DMS53 (cell line): ENCODE measurements around the gene C1QTNF12.
"Not testable (repeated sequence)": the region's sequence is repeated elsewhere in the genome, so short reads cannot be mapped to it uniquely, and the experiment has no call there.

ENCODE experiments used
- DNase-seq: peaks from one replicate; lab custom pipeline; 2025; lab: John Stamatoyannopoulos, UW

C1QTNF12 gene

GRCh38 chr1:1259540-1259939 is 13.0 kb upstream of the C1QTNF12 start:
- no peak for DNase-seq

- no peak for DNase-seq
These were observed 12.6 kb upstream of the C1QTNF12 start for GRCh38 chr1:1259119-1259488.

- no peak for DNase-seq
These were observed 10.7 kb upstream of the C1QTNF12 start for GRCh38 chr1:1256956-1257871.

- DNase-seq, result no peak
These were observed 9.1 kb upstream of the C1QTNF12 start for GRCh38 chr1:1255611-1256010.

DNA sequence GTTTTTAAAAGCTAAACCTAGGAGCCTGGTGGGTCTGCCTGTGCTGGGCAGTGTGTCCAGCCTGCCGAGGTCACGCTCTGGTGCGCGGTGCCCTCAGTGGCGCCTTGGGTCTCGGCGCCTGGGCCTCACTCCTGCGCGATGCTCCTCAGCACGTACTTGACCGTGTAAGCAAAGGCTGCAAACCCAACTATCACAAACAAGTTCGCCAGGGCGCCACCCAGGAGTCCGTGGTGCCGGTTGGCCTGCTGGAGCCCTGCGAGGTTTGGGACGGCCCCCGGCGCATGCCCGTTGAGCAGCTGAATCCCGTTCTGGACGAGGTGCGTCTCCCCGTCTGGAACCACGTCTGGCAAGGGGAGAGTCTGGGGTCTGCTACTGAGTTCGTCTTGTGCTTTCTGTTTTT is 8.6 kb upstream of the C1QTNF12 start:
- no peak for DNase-seq

DNA sequence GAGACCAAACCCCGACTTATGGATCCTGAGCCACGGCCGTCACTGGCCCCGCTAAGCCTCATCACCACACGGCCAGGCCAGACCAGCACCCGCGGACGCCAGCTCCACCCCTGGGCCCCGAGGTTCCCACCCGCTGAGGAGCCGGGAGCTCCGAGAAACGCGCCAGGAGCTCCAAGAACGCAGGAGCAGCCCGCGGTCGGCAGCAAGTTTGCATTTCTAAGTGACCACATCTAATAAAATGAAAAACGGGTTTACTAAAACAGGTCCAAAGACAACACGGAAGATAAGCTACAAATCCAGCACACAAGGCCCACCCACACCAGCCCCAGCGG is 8.1 kb upstream of the C1QTNF12 start:
- no peak for DNase-seq

GRCh38 chr1:1253972-1254666 is 7.6 kb upstream of the C1QTNF12 start:
- DNase-seq, result no peak

GRCh38 chr1:1253314-1253713 is 6.8 kb upstream of the C1QTNF12 start:
- DNase-seq, result no peak

DNA sequence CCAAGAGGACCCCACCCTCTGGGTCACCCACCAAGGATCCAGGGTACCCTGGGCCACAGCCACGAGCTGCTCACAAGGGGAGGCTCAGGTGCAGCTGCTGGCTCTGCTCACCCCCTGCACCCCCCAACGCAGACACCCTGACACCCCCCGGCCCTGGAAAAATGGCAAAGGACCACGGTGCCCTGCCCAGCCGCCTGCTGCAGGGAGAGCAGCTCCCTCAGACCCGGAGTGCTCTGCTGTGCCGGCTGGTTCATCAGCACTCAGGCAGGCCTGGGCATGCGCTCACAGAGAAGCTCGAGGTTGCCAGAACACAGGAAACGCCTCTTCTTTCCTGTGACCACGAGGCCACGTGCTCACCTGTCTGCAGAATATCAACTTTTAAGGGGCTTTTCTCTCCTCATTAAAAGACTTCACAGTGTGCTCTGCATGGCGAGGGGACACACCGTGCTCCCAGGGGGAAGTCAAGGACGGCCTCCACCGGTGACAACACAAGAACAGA is 4.3 kb upstream of the C1QTNF12 start:
- peak; percentile 64 for DNase-seq

DNA sequence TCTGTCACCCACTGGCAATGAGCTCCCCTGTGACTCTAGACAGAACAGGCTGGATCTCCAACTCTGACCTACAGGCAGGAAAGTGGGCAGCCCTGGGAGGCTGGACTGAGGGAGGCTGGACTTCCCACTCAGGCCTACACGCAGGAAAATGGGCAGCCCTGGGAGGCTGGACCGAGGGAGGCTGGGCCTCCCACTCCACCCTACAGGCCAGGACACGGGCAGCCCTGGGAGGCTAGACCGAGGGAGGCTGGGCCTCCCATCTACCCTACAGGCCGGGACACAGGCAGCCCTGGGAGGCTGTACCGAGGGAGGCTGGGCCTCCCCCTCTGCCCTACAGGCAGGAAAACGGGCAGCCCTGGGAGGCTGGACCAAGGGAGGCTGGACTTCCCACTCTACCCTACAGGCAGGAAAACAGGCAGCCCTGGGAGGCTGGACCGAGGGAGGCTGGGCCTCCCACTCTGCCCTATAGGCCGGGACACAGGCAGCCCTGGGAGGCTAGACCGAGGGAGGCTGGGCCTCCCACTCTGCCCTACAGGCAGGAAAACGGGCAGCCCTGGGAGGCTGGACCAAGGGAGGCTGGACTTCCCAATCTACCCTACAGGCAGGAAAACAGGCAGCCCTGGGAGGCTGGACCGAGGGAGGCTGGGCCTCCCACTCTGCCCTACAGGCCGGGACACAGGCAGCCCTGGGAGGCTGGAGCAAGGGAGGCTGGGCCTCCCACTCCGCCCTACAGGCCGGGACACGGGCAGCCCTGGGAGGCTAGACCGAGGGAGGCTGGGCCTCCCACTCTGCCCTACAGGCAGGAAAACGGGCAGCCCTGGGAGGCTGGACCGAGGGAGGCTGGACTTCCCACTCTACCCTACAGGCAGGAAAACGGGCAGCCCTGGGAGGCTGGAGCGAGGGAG is 1.7 kb upstream of the C1QTNF12 start:
- not testable (repeated sequence) for DNase-seq

- DNase-seq, result no peak
These were observed 905 bp upstream of the C1QTNF12 start for GRCh38 chr1:1247341-1247913.

DNA sequence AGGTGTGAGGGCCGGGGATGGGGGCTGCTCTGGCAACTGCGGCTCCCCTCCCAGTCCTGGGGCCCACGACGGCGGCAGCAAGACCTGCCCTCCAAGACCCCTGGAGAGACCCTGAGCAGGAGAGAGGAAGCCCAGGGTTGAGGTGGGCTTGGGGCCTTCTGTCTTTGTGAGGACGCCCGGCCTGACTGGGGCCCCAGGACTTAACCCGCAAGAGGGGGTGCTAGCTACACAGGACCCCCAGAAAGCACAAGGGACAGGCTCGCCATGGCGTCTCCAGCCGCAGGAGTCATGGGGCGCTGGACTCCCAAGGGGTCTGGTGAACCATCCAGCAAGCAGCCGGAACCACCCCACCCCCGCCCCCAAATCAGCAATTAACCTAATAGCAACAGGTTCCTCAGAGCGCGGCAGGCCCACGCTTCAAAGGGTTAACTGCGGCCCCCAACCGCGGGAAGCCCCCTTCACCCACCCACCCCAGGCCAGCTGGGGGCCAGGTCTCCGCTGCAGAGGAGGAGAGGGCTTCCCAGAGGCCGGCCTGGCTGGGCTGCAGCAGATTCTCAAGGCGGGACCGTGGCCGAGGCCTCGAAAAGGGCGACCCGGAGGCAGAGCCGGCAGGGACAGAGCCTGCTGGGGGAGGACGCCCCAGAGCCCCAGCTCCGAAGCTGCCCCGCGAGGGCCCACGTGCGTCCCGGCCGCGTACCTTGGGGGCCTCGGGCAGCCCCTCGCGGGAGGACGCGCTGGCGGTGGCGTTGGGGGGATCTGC is 525 bp downstream of the C1QTNF12 start:
- peak; percentile 50 for DNase-seq

- peak; percentile 48 for DNase-seq
These were observed 1.2 kb downstream of the C1QTNF12 start for GRCh38 chr1:1245178-1245816.

GRCh38 chr1:1244192-1244811 is 2.2 kb downstream of the C1QTNF12 start:
- DNase-seq, result peak; percentile 64

- DNase-seq, result peak; percentile 41
These were observed 2.7 kb downstream of the C1QTNF12 start for GRCh38 chr1:1243807-1244191.

DNA sequence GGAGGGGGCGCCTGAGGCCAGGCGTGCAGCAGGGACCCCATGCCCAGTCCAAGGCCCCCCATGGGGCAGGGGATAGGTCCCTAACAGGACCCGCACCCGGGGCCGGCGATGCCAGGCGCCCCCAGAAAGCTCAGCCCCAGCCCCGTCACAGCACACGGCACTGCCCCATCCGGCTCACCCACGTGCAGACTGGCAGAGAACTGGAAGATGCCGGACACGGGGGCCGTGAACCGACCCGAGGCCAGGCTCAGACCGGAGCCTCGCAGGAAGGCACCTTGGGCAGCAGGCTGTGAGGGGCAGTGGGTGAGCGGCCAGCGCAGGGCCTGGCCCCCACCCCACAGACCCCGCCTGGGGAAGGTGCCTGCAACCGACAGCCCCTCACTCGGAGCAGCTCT is 3.3 kb downstream of the C1QTNF12 start:
- no peak for DNase-seq

DNA sequence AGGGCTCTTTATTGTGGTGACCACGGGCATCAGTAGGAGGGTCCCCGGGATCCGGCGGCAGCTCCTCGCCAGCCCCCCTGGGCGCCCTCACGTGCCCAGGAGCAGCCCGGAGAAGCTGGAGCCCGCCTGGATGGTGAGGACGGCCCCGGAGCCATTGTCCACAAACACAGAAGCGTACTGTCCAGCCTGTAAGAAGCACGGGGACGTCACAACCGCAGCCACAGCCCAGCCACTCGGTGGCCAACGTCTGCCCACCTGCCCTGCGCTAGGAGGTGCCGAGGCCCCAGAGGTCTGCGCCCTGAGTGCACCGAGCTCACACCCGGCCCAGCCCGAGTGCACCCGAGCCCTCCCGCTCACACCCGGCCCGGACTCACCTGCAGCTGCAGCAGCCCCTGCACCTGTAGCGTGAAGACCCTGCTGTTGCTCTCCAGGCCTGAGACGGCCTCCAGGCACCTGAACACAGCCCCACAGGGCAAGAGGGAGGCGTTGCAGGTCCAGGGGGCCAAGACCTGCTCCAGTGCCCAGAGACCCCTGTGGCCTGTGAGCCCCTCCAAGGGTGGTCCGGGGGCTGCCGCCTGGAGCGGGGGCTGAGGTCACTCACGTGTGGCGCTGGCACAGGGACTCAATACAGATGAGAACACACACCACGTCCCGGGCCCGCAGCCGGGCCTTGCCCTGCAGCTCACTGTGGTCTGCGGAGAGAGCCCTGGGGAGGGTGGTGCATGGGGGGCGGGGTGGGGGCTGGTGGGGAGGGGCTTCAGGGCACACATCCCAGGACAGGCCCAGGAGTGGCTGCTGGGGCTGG is 3.9 kb downstream of the C1QTNF12 start:
- peak; percentile 31 for DNase-seq

GRCh38 chr1:1241588-1242219 is 4.8 kb downstream of the C1QTNF12 start:
- no peak for DNase-seq
